Ovary (tissue), 9 donors: Measurements from ENCODE around the gene LSP1. TPM values are rescaled to one million over a fixed set of nuclear protein-coding genes. Genes with fewer than 3 reads are reported as not detected.

ENCODE experiments used
- DNase-seq, 5 donors: peaks; one replicate each; pipeline ENCODE4 v3.0.0-alpha.2; 2019 to 2020
- H3K27ac ChIP-seq, 2 donors: fragments of 200-600 bp; one replicate each; pipeline versions ENCODE4 v1.5.1 to v1.8.0; 2019 to 2022
- H3K27me3 ChIP-seq: fragments of 200-600 bp; one replicate; pipeline ENCODE4 v1.8.0; 2022
- H3K36me3 ChIP-seq: fragments of 200-600 bp; sonication (generic); one replicate; pipeline ENCODE4 v1.5.1; 2019
- H3K4me1 ChIP-seq: one replicate; pipeline ENCODE4 v1.8.1; 2013; ENCODE audit warnings: mild to moderate bottlenecking, moderate library complexity; ENCODE audit not compliant: insufficient read depth
- H3K4me3 ChIP-seq: fragments of 200-600 bp; sonication (generic); one replicate; pipeline ENCODE4 v1.5.1; 2017
- H3K9me3 ChIP-seq, 2 donors: fragments of 200-600 bp in 1 of 2; sonication (generic) in 1 of 2; one replicate each; pipeline versions ENCODE4 v1.5.1 to v1.8.1; 2013 to 2019; ENCODE audit warnings: mild to moderate bottlenecking in 1 of 2, moderate library complexity in 1 of 2
- EP300 ChIP-seq: sonication (generic); formaldehyde crosslinking; IDR thresholded peaks from one replicate; pipeline ENCODE4 v1.6.1; 2017; ENCODE audit warnings: antibody characterized with exemption
- POLR2A ChIP-seq: fragments of 450-650 bp; IDR thresholded peaks from one replicate; pipeline ENCODE4 v1.6.1; 2017; ENCODE audit warnings: antibody characterized with exemption, mild to moderate bottlenecking, moderate library complexity
- WGBS, 3 donors: extraction: QIAGEN DNeasy Blood & Tissue Kit in 1 of 3; methylation state at CpG; one replicate each; pipeline versions ENCODE4 v1.1.5 to v1.1.7; 2013 to 2017; 5-methylcytosine and 5-hydroxymethylcytosine counted together
- intact Hi-C, 4 donors: fragments of 100-400 bp; cut with DNase I; formaldehyde crosslinking; loops; one replicate each; pipeline versions ENCODE4 v1.11.0 to v1.15.1; 2022 to 2023
- polyA plus RNA-seq, 2 donors: library from polyadenylated mRNA; stranded (reverse); fragments of 200-250 nt in 1 of 2; fragments of 350-450 nt in 1 of 2; fragmentation: Illumina TruSeq in 1 of 2; extraction: RNeasy Lipid Tissue Mini Kit (QIAGEN cat#74804) in 1 of 2; gene quantifications; one replicate each; pipeline ENCODE4 v1.2.3, GENCODE V29; 2013 to 2014
- total RNA-seq, 7 donors: library from RNA; depleted of rRNA in 2 of 7; stranded (reverse); fragments of >200 nt in 2 of 7; fragmentation: NEBNext Ultra II Directional in 3 of 7; extraction: Animal tissue kit (Norgen Biotek cat#: 25700) in 3 of 7; gene quantifications; one replicate each; pipeline versions ENCODE4 v1.1.0 to v1.2.4, GENCODE V29; 2016 to 2023
- TF ChIP-seq, protein P1 (sequence below), 3 donors: fragments of 450-650 bp in 2 of 3; fragments of 200-600 bp in 1 of 3; IDR thresholded peaks; one replicate each; pipeline versions ENCODE4 v1.5.1 to v1.8.0; 2016 to 2022; ENCODE audit warnings: antibody characterized with exemption in 3 of 3, mild to moderate bottlenecking in 1 of 3
- donor health status: DM: no; HTN: no; CAD: no; lungs with moderate emphysema.
- donor health status: DM: no; HTN: no; CAD: no.
- donor health status: Bipolar disorder and iron deficiency.
- donor health status: DM: yes; HTN: yes; CAD: no.
- donor health status: DM: no; HTN: no; CAD: no.
- donor health status: DM: yes; HTN: yes; CAD: no.

The LSP1 gene
- total and polyA plus RNA-seq, 9 donors: 3.5 to 22.0 (median 9.0) TPM

DNA sequence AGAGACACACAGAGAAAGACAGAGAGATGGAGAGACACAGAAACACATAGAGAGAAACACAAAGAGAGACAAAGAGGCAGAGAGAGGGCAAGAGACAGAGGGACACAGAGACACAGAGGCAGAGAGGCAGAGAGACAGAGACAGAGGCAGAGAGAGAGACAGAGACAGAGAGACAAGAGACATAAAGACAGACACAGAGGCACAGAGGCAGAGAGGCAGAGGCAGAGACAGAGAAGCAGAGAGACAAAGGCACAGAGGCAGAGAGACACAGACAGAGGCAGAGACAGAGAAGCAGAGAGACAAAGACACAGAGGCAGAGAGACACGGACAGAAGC, 7.8 kb upstream of the LSP1 start:
- Histone ChIP-seq H3K27ac (no peak overlapping the region), H3K4me1 (peaks cover 15% of the 10 kb centered on the region), H3K4me3 (no peak overlapping the region), H3K27me3 (no peaks in the 10 kb centered on the region), H3K36me3 (no peaks in the 10 kb centered on the region), H3K9me3 (no peaks in the 10 kb centered on the region)
- no peak for DNase-seq
- TF ChIP-seq, protein P1, sequence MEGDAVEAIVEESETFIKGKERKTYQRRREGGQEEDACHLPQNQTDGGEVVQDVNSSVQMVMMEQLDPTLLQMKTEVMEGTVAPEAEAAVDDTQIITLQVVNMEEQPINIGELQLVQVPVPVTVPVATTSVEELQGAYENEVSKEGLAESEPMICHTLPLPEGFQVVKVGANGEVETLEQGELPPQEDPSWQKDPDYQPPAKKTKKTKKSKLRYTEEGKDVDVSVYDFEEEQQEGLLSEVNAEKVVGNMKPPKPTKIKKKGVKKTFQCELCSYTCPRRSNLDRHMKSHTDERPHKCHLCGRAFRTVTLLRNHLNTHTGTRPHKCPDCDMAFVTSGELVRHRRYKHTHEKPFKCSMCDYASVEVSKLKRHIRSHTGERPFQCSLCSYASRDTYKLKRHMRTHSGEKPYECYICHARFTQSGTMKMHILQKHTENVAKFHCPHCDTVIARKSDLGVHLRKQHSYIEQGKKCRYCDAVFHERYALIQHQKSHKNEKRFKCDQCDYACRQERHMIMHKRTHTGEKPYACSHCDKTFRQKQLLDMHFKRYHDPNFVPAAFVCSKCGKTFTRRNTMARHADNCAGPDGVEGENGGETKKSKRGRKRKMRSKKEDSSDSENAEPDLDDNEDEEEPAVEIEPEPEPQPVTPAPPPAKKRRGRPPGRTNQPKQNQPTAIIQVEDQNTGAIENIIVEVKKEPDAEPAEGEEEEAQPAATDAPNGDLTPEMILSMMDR (IDR thresholded peaks at IDR 0.05): no peak
- TF ChIP-seq EP300 (no peak), POLR2A (no peak)
- intact Hi-C loops: no loop called here
- 88 to 91% (median 90%) methylated on average over 1 of the region's 1 CpG for WGBS, 3 donors

DNA sequence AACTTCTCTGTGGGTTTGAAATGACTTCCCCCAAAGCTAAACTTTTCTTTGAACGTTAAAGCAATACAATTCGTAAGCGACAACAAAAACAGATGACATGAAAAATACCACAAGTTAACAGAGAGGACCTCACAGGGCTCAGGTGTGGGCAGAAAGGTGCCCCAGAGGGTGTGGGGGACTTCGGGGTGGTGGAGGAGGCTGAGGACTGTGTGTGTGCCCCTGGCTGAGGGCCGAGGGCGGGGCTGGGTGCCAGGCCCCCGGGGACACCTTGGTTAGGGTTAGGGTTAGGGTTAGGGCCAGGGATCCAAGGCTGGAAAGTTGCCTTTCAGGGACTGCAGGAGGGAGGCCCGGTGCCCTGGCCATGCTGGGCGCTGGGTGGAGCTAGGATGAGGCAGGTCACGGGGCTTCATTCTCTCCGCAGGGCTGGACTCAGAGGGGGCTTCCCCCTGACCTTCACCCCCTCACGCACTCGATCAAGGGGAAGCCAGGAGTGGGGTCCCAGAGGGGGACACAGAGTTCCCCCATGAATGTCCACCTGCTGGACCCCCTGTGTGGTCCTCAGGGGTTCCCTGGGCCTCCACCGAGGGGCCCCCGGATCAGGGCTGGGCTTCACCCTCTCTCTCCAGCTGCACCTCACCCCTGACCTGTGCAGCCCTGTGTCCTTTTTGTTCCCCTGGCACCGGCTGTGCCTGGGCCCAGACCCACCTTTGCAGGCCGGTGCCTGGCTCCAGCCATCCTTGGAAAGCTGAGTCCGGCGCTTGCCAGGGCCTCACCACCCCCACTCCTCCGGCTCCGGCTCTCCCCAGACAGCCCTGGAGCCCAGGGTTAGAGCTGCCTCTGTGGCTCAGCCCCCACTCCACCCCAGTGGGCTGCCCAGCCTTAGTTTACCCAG, 7.1 kb upstream of the LSP1 start:
- H3K4me1 ChIP-seq: peaks cover 15% of the 10 kb centered on the region
- DNase-seq: no peak
- TF ChIP-seq EP300 (no peak), POLR2A (no peak)
- TF ChIP-seq, protein P1 (IDR thresholded peaks at IDR 0.05): no peak
- intact Hi-C loops: no loop called here
- no peaks in the 10 kb centered on the region for H3K9me3 ChIP-seq
- WGBS, 3 donors: 74 to 79% (median 77%) methylated on average over 21 of the region's 21 CpGs
- H3K36me3 ChIP-seq: no peaks in the 10 kb centered on the region
- no peaks in the 10 kb centered on the region for H3K27me3 ChIP-seq
- no peak overlapping the region for H3K4me3 ChIP-seq
- no peak overlapping the region for H3K27ac ChIP-seq

- no peak for DNase-seq
- TF ChIP-seq, protein P1 (IDR thresholded peaks at IDR 0.05): no peak
- TF ChIP-seq POLR2A (no peak), EP300 (no peak)
- Histone ChIP-seq H3K4me3 (no peak overlapping the region), H3K4me1 (peaks cover 15% of the 10 kb centered on the region), H3K27ac (no peak overlapping the region), H3K9me3 (no peaks in the 10 kb centered on the region), H3K27me3 (no peaks in the 10 kb centered on the region), H3K36me3 (no peaks in the 10 kb centered on the region)
- WGBS, 3 donors: 85 to 90% (median 89%) methylated on average over 9 of the region's 9 CpGs
- intact Hi-C loops: no loop called here
Observed at GRCh38 chr11:1846453-1846932, 6.4 kb upstream of the LSP1 start.

- TF ChIP-seq EP300 (no peak), POLR2A (no peak)
- TF ChIP-seq, protein P1 (IDR thresholded peaks at IDR 0.05): no peak
- intact Hi-C loops: no loop called here
Observed at GRCh38 chr11:1847006-1847735, 5.7 kb upstream of the LSP1 start.

More at GRCh38 chr11:1847006-1847735, 5.7 kb upstream of the LSP1 start:
- no peaks in the 10 kb centered on the region for H3K27me3 ChIP-seq
- WGBS, 3 donors: 91 to 95% (median 93%) methylated on average over 34 of the region's 34 CpGs
- no peak overlapping the region for H3K27ac ChIP-seq
- no peak overlapping the region for H3K4me3 ChIP-seq
- DNase-seq: no peak
- H3K36me3 ChIP-seq: no peaks in the 10 kb centered on the region
- no peaks in the 10 kb centered on the region for H3K9me3 ChIP-seq
- peaks cover 15% of the 10 kb centered on the region for H3K4me1 ChIP-seq
